Inferior parietal cortex (tissue), 1 donor: ENCODE data around the gene DNAAF5.
A peak's percentile ranks its signal among the peaks of the same experiment; 100 is the strongest.

Experiments
- DNase-seq: peaks from one replicate; pipeline ENCODE4 v3.0.0-alpha.2; 2016; ENCODE audit errors: extremely low spot score

Gene DNAAF5

DNA sequence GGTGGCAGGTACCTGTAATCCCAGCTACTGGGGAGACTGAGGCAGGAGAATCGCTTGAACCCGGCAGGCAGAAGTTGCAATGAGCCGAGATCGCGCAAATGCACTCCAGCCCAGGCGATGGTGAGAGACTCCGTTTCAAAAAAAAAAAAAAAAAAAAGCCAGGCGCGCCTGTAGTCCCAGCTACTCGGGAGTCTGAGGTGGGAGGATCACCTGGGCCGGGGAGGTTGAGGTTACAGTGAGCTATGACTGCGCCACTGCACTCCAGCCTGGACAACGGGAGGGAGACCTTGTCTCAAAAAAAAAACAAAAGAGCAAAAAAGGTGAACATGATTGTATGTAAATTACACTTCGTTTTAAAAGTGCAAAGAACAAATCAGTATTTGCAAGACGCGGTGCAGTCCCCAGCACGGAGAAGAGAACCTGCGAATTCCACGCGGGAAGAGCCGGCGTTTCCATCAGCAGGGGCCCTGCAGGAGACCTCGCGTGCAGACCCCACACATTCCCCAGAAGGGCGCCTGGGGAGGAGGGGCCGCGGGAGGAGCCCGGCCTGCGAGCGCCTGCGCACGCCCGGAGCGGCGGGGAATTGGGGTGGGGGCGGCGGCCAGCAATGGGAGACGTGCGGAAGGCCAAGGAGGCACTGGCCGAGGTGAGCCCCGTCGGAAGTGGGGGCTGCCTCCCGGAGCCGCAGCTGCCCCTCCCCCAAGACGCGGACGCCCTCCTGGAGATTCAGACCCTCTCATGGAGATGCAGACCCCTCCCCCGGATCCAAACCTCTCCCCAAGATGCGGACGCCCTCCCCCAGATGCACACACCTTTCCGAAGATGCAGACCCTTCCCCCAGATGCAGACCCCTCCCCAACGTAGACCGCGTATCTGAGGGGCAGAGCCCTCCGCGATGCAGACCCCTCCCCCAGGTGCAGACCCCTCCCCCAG, 89.1 kb downstream of the DNAAF5 start:
- no peak for DNase-seq

GRCh38 chr7:816300-816750, 89.8 kb downstream of the DNAAF5 start:
- peak; percentile 95 for DNase-seq

DNA sequence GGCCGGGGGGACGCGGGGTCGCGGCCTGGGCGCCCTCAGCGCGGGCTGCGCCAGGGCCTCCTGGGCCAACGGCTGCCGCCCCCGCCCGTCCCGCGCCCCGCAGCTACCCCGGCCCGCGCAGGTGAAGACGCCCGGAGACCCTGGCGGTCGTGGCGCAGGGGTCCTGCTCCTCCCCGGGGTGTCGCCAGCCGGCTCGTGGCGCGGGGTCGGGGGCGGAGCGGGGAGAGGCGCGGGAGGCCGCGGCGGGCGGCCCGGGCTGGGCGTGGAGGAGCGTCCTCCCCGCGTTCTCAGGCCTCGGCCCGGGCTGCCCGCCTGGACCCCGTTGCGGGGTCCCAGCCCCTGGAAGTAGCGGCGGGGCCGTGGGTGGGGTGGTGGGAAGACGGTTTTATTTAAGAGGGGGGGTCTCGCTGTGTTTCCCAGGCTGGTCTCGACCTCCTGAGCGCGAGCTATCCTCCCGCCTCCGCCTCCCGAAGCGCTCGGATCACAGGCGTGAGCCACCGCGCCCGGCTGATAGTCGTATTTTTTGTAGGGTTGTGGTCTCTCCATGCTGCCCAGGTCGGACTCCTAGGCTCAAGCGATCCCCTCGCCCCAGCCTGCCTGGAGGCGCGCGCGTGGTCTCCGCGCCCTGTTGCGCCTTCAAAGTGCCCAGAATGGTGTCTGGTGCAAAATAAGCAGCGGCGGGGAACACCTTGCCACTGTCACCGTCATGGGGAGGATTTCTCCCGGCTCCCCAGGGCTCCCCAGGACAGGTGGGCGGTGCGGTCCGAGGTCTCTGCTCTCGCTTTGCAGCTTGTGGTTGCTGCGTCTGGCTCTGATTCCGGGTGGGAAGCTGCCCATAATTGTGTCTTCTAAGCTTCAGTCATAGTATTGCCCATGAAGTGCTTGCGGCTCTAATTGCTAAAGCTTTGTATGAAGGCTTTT, 90.5 kb downstream of the DNAAF5 start:
- DNase-seq = no peak

GRCh38 chr7:818031-818699, 91.7 kb downstream of the DNAAF5 start:
- DNase-seq = no peak

- DNase-seq = no peak
Measured at GRCh38 chr7:820341-820740, 93.8 kb downstream of the DNAAF5 start.

- no peak for DNase-seq
Measured at GRCh38 chr7:821688-822087, 95.2 kb downstream of the DNAAF5 start.

- no peak for DNase-seq
Measured at GRCh38 chr7:822692-823276, 96.3 kb downstream of the DNAAF5 start.

DNA sequence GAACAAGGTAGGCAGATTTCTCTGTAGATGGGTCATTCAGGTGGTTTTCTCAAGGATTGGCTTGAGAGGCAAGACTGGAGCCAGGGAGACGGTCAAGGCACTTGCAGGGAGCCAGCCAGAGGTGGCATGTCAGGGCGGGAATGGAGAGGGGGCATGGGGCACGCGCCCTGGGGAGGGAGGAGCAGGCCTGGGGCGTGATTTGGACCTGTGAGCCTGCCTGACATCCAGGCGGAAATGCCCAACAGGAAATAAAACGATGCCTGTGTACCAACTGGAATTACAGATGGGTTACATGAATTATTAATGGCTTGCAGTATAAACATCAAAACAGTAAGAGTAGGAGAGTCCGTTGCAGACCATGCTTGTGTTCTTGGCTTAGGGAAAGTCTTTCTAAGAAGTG, 97.2 kb downstream of the DNAAF5 start:
- DNase-seq = no peak

DNA sequence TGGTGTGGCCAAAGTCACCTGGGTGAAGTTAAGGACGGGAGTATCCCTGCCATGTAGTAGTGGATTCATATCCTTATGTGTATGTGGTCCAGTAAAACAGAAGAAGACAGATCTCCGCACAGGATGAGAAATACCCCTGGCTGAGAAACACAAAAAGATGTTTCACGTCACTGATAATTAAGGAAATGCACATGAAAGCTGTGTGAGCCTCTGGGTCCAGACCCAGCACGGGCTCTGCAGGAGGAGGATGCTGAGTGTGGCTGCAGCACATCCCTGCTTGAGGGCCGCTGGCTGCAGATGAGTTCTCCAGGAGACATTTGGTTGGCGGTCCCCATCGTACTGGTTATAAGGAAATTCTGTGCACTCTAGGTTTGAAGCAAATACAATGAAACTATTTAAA, 97.6 kb downstream of the DNAAF5 start:
- DNase-seq = no peak

GRCh38 chr7:824664-825063, 98.2 kb downstream of the DNAAF5 start:
- no peak for DNase-seq

GRCh38 chr7:825386-825785, 98.9 kb downstream of the DNAAF5 start:
- no peak for DNase-seq

GRCh38 chr7:826230-826917, 99.9 kb downstream of the DNAAF5 start:
- DNase-seq = no peak

DNA sequence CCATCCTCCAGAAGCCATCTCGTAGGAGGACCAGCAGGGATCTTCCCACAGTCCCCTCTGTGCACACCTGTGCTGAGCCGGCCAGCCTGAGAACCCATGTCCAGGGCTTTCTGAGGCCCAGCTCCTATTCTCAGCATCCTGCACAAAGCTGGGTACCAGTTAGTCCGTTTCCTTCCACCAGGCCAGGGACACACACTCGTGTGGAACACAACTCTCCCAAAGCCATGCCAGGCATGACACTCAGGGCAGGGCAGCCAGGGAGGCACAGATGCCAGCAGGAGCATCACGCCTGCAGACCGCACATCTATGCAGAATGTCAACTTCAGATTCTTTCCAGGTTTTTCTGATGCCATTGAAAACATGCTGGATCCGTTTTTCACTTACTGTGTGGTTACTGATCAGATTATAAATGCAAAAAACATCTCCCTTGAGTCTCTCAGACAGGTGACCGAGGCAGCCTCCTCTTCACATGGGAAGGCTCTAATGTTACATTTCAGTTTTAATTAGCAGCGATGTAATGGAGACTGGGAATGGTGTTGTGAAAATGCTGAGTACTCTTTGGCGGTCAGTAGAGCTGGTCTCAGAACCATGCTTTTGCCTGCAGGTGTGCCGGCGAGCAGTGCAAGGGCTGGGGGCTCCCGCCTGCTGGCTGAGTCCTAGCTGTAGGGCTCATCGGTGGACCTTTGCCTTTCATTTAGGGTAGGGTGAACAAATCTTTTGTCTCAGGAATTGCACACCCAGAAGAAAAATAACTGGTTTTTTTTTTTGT, 102.5 kb downstream of the DNAAF5 start:
- no peak for DNase-seq

GRCh38 chr7:830069-830468, 103.6 kb downstream of the DNAAF5 start:
- no peak for DNase-seq

- no peak for DNase-seq
Measured at GRCh38 chr7:831596-832166, 105.2 kb downstream of the DNAAF5 start.

- DNase-seq = no peak
Measured at GRCh38 chr7:832167-832967, 105.9 kb downstream of the DNAAF5 start, which contains the start of gene SUN1. Gene SUN1, plus strand, starts transcription at chr7:832476. Its CDS starts 49 bp downstream, at chr7:832525.

DNA sequence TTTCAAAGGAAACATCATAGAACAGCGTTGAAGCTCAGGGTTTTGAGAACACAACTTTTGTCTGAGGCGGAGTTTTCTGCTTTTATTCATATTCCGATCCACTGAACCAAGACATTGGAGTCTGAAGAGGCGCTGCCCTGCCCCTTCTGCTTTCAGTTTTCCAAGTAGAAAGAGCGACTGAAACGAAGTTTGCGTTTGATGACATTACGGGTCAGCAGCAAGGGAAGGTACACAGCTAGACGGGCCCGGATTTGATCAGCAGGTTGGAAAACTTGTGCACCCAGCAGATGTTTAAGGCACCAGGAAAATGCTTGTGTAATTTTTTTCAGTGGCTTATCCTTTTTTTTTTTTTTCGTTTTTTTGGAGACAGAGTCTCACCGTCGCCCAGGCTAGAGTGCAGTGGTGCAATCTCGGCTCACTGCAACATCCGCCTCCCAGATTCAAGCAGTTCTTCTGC, 106.5 kb downstream of the DNAAF5 start:
- DNase-seq = no peak

GRCh38 chr7:833601-834258, 107.2 kb downstream of the DNAAF5 start:
- DNase-seq = no peak
